Measurements from ENCODE around the gene PRKAR2B.

GRCh38 chr7:107020400-107020799, 24.1 kb upstream of the PRKAR2B start:
- TF ChIP-seq POLR2A (IDR thresholded peaks at IDR 0.05), result no peak
- no peak for TF ChIP-seq CTCF (IDR thresholded peaks at IDR 0.05)

Data from body of pancreas (tissue), 4 donors.